Thyroid gland (tissue), 4 donors: ENCODE data around the gene PARD6B. TPM values are rescaled to one million over a fixed set of nuclear protein-coding genes. Genes with fewer than 3 reads are reported as not detected.

ENCODE experiments used
- DNase-seq, 2 donors: peaks; one replicate each; pipeline ENCODE4 v3.0.0-alpha.2; 2019
- H3K27ac ChIP-seq, 3 donors: fragments of 200-600 bp; sonication (generic); 1 replicate in 2 of 3; 2 replicates in 1 of 3; pipeline ENCODE4 v1.5.1; 2016 to 2019; ENCODE audit warnings: mild to moderate bottlenecking in 1 of 3, moderate library complexity in 1 of 3
- H3K27me3 ChIP-seq: fragments of 200-600 bp; sonication (generic); one replicate; pipeline ENCODE4 v1.5.1; 2019
- H3K36me3 ChIP-seq, 2 donors: fragments of 200-600 bp; sonication (generic); one replicate each; pipeline ENCODE4 v1.5.1; 2016 to 2019
- H3K4me1 ChIP-seq, 2 donors: fragments of 200-600 bp; sonication (generic); one replicate each; pipeline ENCODE4 v1.5.1; 2017 to 2019
- H3K4me3 ChIP-seq, 3 donors: fragments of 200-600 bp; sonication (generic); replicated peaks in 1 of 3; 1 replicate in 2 of 3; 2 replicates in 1 of 3; pipeline ENCODE4 v1.5.1; 2016; ENCODE audit warnings: mild to moderate bottlenecking in 1 of 3
- H3K9me3 ChIP-seq: fragments of 200-600 bp; sonication (generic); one replicate; pipeline ENCODE4 v1.5.1; 2017
- POLR2A ChIP-seq, 2 donors: fragments of 450-650 bp; IDR thresholded peaks; one replicate each; pipeline ENCODE4 v1.6.1; 2017; ENCODE audit warnings: antibody characterized with exemption in 2 of 2, mild to moderate bottlenecking in 2 of 2, moderate library complexity in 1 of 2
- whole genome bisulfite sequencing, 2 donors: methylation state at CpG; one replicate each; pipeline ENCODE4 v1.1.5; 2017; 5-methylcytosine and 5-hydroxymethylcytosine counted together
- intact Hi-C: fragments of 100-400 bp; cut with DNase I; formaldehyde crosslinking; loops from one replicate; pipeline ENCODE4 v1.15.1; 2023
- total RNA-seq, 4 donors: library from RNA; depleted of rRNA; stranded (reverse); fragments of >200 nt; gene quantifications; one replicate each; pipeline ENCODE4 v1.2.3, GENCODE V29; 2016
- TF ChIP-seq, protein P1 (sequence below), 6 experiments: fragments of 200-600 bp in 3 of 6; fragments of 450-650 bp in 3 of 6; sonication (generic) in 3 of 6; IDR thresholded peaks; one replicate each; pipeline ENCODE4 v1.5.1; 2016 to 2019; ENCODE audit warnings: antibody characterized with exemption in 6 of 6, mild to moderate bottlenecking in 2 of 6, inconsistent platforms in 1 of 6, moderate library complexity in 1 of 6

The PARD6B gene
- total RNA-seq, 4 donors from 2014 or later, result 14.3 to 18.1 (median 17.7) TPM

DNA sequence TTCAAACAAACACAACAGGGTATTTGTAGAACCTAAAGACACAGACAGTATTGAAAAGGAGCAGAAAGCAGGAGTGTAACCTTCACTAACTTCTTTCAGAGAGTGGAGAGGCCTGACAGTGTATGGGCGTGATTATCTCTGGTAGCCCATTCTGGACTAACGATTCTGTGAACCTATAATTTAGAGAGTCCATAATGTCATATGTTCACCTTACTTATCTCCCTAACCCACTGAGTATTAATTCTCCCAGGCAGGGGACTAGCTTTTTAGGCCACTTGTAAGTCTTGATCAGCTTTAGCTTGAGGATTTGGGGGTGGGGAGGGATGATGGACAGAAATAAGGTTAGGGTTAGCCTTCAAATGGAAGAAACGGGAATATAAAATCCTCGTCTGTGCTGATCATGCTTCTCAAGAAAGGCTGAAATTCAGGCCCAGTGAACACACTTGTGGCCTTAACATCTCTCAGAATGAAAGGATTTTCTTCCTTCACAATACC lies 2.8 kb upstream of the PARD6B start:
- 94 to 96% methylated on average over 4 of the region's 4 CpGs for WGBS, 2 donors
- no peak overlapping the region for H3K27ac ChIP-seq
- no peaks in the 10 kb centered on the region for H3K9me3 ChIP-seq
- no peak for DNase-seq
- H3K4me3 ChIP-seq, result no peak overlapping the region
- peaks cover 17 to 44% of the 10 kb centered on the region in 2 donors for H3K4me1 ChIP-seq
- no peak for TF ChIP-seq POLR2A (IDR thresholded peaks at IDR 0.05)
- TF ChIP-seq, protein P1, sequence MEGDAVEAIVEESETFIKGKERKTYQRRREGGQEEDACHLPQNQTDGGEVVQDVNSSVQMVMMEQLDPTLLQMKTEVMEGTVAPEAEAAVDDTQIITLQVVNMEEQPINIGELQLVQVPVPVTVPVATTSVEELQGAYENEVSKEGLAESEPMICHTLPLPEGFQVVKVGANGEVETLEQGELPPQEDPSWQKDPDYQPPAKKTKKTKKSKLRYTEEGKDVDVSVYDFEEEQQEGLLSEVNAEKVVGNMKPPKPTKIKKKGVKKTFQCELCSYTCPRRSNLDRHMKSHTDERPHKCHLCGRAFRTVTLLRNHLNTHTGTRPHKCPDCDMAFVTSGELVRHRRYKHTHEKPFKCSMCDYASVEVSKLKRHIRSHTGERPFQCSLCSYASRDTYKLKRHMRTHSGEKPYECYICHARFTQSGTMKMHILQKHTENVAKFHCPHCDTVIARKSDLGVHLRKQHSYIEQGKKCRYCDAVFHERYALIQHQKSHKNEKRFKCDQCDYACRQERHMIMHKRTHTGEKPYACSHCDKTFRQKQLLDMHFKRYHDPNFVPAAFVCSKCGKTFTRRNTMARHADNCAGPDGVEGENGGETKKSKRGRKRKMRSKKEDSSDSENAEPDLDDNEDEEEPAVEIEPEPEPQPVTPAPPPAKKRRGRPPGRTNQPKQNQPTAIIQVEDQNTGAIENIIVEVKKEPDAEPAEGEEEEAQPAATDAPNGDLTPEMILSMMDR (IDR thresholded peaks at IDR 0.05), result no peak
- intact Hi-C loops, result no loop called here
- no peaks in the 10 kb centered on the region for H3K36me3 ChIP-seq
- H3K27me3 ChIP-seq, result no peaks in the 10 kb centered on the region

- 86 to 92% methylated on average over 11 of the region's 11 CpGs for WGBS, 2 donors
- no peak overlapping the region for H3K27ac ChIP-seq
These were observed 2.2 kb upstream of the PARD6B start for GRCh38 chr20:50728981-50729874.

GRCh38 chr20:50729901-50730764 lies 1.2 kb upstream of the PARD6B start:
- no peaks in the 10 kb centered on the region for H3K9me3 ChIP-seq
- no peak for DNase-seq
- intact Hi-C loops, result no loop called here
- no peaks in the 10 kb centered on the region for H3K36me3 ChIP-seq
- peak overlapping the region; percentile 12 to 61 (median 54) for H3K27ac ChIP-seq
- H3K4me1 ChIP-seq, result peaks cover 12 to 43% of the 10 kb centered on the region in 2 donors
- peak overlapping the region; percentile 26 to 85 (median 45) for H3K4me3 ChIP-seq
- WGBS, 2 donors, result 31 to 37% methylated on average over 20 to 21 of the region's 21 CpGs
- H3K27me3 ChIP-seq, result no peaks in the 10 kb centered on the region
- TF ChIP-seq, protein P1 (IDR thresholded peaks at IDR 0.05), result no peak
- no peak for TF ChIP-seq POLR2A (IDR thresholded peaks at IDR 0.05)

More at GRCh38 chr20:50728981-50729874, 2.2 kb upstream of the PARD6B start:
- H3K9me3 ChIP-seq, result no peaks in the 10 kb centered on the region
- no peak overlapping the region for H3K4me3 ChIP-seq
- intact Hi-C loops, result no loop called here
- H3K36me3 ChIP-seq, result no peaks in the 10 kb centered on the region
- no peaks in the 10 kb centered on the region for H3K27me3 ChIP-seq
- no peak for TF ChIP-seq POLR2A (IDR thresholded peaks at IDR 0.05)
- TF ChIP-seq, protein P1 (IDR thresholded peaks at IDR 0.05), result no peak
- no peak for DNase-seq
- H3K4me1 ChIP-seq, result peaks cover 21 to 49% of the 10 kb centered on the region in 2 donors

DNA sequence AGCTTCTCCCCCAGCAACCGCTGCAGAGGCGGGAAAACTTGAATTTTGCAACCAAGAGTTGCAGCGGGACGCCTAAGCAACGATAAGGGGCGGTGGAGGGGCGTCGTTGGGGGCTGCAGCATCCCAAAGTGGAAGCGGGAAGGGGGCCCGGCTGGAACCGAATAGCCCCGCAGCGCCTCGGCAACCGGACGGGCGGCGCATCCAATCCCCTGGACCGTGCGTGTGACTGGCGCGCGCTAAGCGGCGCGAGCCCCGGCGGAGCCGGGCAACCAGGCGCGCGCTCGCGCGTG lies 670 bp upstream of the PARD6B start:
- no peak for DNase-seq
- Histone ChIP-seq H3K36me3 (no peaks in the 10 kb centered on the region), H3K9me3 (no peaks in the 10 kb centered on the region), H3K4me3 (peak overlapping the region; percentile 26 to 85 (median 45)), H3K27ac (peak overlapping the region; percentile 12 to 61 (median 54)), H3K27me3 (no peaks in the 10 kb centered on the region), H3K4me1 (peaks cover 9 to 42% of the 10 kb centered on the region in 2 donors)
- TF ChIP-seq, protein P1 (IDR thresholded peaks at IDR 0.05), result no peak
- TF ChIP-seq POLR2A (IDR thresholded peaks at IDR 0.05), result no peak
- intact Hi-C loops, result no loop called here
- WGBS, 2 donors, result 0 to 1% methylated on average over 5 to 18 of the region's 35 CpGs
